ENCODE measurements around the gene TSPAN5. TPM values are rescaled to one million over a fixed set of nuclear protein-coding genes. Genes with fewer than 3 reads are reported as not detected.

The TSPAN5 gene
- total and polyA plus RNA-seq, 8 donors, result 0.23 to 2.6 (median 1.2) TPM

DNA sequence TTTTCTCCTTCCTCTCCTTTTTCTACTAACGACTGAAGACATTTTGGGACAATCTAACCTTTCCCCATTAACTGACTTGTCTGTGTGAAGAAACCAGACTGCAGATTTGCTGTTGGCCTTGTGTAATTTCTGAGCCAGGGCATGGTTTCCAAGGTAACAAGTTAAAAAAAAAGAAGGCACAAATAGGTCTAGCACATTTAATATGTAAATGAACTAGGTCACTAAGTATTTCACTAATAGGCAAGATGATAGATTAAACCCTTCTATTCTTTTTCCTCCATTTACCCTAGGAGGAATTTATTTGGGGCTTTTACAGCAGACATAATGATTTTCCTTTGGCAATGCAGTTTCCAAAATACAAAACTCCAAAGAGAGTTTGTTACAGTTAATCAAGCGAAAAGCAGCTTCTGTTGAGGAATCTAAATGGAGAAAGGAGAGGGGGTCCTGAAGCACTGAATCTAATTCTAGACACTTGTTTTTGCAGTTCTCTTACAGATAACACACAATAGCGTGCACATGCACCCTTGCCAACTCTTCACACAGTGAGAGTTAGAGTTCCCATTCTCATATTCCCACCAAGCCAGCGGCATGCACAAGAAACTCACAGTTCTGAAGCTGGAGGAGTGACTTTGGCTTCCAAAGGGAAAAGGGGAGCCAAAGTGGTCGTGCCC is 72.0 kb downstream of the TSPAN5 start:
- no peaks in the 10 kb centered on the region for H3K27me3 ChIP-seq
- H3K9me3 ChIP-seq, result no peaks in the 10 kb centered on the region
- 51 to 80% methylated on average over 5 of the region's 5 CpGs for WGBS, 2 donors
- H3K4me3 ChIP-seq, result no peak overlapping the region
- TF ChIP-seq, protein P1, sequence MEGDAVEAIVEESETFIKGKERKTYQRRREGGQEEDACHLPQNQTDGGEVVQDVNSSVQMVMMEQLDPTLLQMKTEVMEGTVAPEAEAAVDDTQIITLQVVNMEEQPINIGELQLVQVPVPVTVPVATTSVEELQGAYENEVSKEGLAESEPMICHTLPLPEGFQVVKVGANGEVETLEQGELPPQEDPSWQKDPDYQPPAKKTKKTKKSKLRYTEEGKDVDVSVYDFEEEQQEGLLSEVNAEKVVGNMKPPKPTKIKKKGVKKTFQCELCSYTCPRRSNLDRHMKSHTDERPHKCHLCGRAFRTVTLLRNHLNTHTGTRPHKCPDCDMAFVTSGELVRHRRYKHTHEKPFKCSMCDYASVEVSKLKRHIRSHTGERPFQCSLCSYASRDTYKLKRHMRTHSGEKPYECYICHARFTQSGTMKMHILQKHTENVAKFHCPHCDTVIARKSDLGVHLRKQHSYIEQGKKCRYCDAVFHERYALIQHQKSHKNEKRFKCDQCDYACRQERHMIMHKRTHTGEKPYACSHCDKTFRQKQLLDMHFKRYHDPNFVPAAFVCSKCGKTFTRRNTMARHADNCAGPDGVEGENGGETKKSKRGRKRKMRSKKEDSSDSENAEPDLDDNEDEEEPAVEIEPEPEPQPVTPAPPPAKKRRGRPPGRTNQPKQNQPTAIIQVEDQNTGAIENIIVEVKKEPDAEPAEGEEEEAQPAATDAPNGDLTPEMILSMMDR (IDR thresholded peaks at IDR 0.05), result no peak
- no peaks in the 10 kb centered on the region for H3K36me3 ChIP-seq
- FAIRE-seq, result no peak
- no peak for ATAC-seq
- no peak overlapping the region for H3K27ac ChIP-seq
- intact Hi-C loops (cut with DNase I), result no loop called here
- H3K4me1 ChIP-seq, result no peaks in the 10 kb centered on the region
- DNase-seq, result no peak

DNA sequence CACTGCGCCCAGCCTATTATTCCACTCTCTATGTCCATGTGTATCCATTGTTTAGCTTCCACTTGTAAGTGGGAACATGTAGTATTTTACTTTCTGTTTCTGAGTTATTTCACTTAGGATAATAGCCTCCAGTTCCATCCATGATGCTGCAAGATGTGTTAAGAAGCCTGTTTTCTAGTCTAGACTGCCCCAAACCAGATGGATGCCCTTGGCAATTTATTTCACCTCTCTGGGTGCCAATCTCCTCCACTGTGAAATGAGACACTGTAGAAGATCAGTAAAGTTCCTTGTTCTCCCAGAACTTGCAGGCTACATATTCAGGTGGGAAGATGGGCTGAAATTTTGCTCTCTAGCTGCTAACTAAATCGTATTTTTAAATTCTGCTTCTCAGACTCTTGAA is 72.8 kb downstream of the TSPAN5 start:
- intact Hi-C loops (cut with DNase I), result no loop called here
- Histone ChIP-seq H3K27me3 (no peaks in the 10 kb centered on the region), H3K4me1 (no peaks in the 10 kb centered on the region), H3K27ac (no peak overlapping the region), H3K4me3 (no peak overlapping the region), H3K9me3 (no peaks in the 10 kb centered on the region), H3K36me3 (no peaks in the 10 kb centered on the region)
- no peak for FAIRE-seq
- 86 to 89% methylated on average over 2 of the region's 2 CpGs for WGBS, 2 donors
- no peak for DNase-seq
- ATAC-seq, result no peak
- TF ChIP-seq, protein P1 (IDR thresholded peaks at IDR 0.05), result no peak

DNA sequence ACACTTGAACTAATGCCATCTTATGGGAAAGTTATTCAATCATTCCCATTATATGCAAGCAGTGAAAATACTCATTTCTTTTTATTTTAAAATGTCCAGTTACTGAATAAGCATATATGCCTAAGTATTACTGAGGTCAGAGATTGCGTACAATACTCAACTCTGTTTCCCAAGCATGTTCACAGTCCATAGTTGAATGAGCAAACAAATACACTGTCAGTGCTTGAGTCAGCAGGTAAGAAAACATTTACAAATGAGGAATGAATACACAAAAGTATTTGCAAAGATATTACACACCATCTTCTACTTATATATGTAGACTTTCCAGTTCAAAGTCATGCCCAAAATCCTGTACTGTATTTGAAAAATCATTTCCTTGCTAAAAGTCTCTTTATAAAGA is 74.1 kb downstream of the TSPAN5 start:
- WGBS, 2 donors, result 86 to 89% methylated on average over 1 of the region's 1 CpG
- no peak overlapping the region for H3K27ac ChIP-seq
- FAIRE-seq, result no peak
- DNase-seq, result no peak
- peak in 2 of 4 donors; percentile 38 to 51 for ATAC-seq
- H3K4me3 ChIP-seq, result no peak overlapping the region
- no peaks in the 10 kb centered on the region for H3K36me3 ChIP-seq
- H3K9me3 ChIP-seq, result no peaks in the 10 kb centered on the region
- intact Hi-C loops (cut with DNase I), result no loop called here
- H3K27me3 ChIP-seq, result no peaks in the 10 kb centered on the region
- TF ChIP-seq, protein P1 (IDR thresholded peaks at IDR 0.05), result no peak
- no peaks in the 10 kb centered on the region for H3K4me1 ChIP-seq

DNA sequence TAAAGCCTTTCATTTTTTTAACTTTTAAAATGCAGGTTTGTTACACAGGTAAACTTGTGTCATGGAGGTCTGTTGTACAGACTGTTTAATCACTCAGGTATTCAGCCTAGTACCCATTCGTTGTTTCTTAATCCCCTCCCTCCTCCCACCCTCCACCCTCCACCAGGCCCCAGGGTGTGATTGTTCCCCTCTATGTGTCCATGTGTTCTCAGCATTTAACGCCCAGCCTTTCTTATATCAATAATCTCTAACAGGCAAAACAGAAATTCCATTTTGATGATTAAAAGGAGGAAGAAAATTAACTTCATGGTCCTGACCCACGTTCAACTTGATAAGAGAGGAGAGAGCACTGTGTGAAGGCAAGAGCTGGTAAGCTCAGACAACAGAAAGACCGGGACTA is 75.1 kb downstream of the TSPAN5 start:
- ATAC-seq, result no peak
- no peak for DNase-seq
- intact Hi-C loops (cut with DNase I), result no loop called here
- H3K27ac ChIP-seq, result no peak overlapping the region
- FAIRE-seq, result no peak
- no peaks in the 10 kb centered on the region for H3K9me3 ChIP-seq
- no peaks in the 10 kb centered on the region for H3K4me1 ChIP-seq
- WGBS, 2 donors, result 49 to 53% methylated on average over 4 of the region's 4 CpGs
- no peaks in the 10 kb centered on the region for H3K27me3 ChIP-seq
- H3K4me3 ChIP-seq, result no peak overlapping the region
- H3K36me3 ChIP-seq, result no peaks in the 10 kb centered on the region
- TF ChIP-seq, protein P1 (IDR thresholded peaks at IDR 0.05), result no peak

DNA sequence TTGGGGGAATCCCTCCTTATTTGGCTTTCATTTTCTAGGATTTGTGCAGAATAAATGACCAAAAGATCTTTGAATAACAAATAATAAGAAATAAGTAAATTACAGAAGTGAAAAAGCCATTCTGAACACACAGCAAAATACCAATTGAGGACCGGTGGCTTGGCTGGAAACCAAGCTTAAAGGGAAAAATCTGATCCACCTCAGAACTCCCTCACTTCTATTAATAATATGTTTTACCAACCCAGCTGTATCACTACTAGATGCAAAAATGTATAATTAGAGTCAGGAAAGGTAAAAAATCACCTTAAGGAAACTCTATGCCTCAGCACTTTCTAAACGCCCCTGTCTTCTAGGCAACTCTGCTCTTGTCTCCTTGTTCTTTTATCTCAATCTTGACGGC is 77.3 kb downstream of the TSPAN5 start:
- WGBS, 2 donors, result 74 to 77% methylated on average over 3 of the region's 3 CpGs
- H3K9me3 ChIP-seq, result no peaks in the 10 kb centered on the region
- TF ChIP-seq, protein P1 (IDR thresholded peaks at IDR 0.05), result no peak
- no peak overlapping the region for H3K4me3 ChIP-seq
- H3K4me1 ChIP-seq, result no peaks in the 10 kb centered on the region
- no peaks in the 10 kb centered on the region for H3K27me3 ChIP-seq
- DNase-seq (no peak), FAIRE-seq (no peak), ATAC-seq (no peak)
- no peaks in the 10 kb centered on the region for H3K36me3 ChIP-seq
- intact Hi-C loops (cut with DNase I), result no loop called here
- H3K27ac ChIP-seq, result no peak overlapping the region

Measured in pancreas (tissue), 10 donors.